Spleen (tissue), 11 donors: ENCODE data around the gene MAP3K7CL. TPM values are rescaled to one million over a fixed set of nuclear protein-coding genes. Genes with fewer than 3 reads are reported as not detected.

Source experiments
- DNase-seq: peaks from one replicate; pipeline ENCODE4 v3.0.0-alpha.2; 2020
- H3K27ac ChIP-seq, 8 donors: fragments of 200-600 bp; sonication (generic) in 7 of 8; 1 replicate in 4 of 8; 2 replicates in 4 of 8; pipeline versions ENCODE4 v1.5.0 to v1.8.0; 2016 to 2021; ENCODE audit warnings: inconsistent platforms in 4 of 8, mild to moderate bottlenecking in 4 of 8, moderate library complexity in 1 of 8
- H3K27me3 ChIP-seq, 7 donors: fragments of 200-600 bp; sonication (generic) in 6 of 7; replicated peaks in 1 of 7; 1 replicate in 4 of 7; 2 replicates in 3 of 7; pipeline versions ENCODE4 v1.5.0 to v1.8.0; 2016 to 2021; ENCODE audit warnings: inconsistent platforms in 3 of 7, mild to moderate bottlenecking in 1 of 7
- H3K36me3 ChIP-seq, 6 donors: fragments of 200-600 bp; sonication (generic) in 5 of 6; 1 replicate in 4 of 6; 2 replicates in 2 of 6; pipeline versions ENCODE4 v1.5.0 to v1.8.0; 2016 to 2021; ENCODE audit warnings: inconsistent platforms in 2 of 6
- H3K4me1 ChIP-seq, 6 donors: fragments of 200-600 bp; sonication (generic) in 5 of 6; 1 replicate in 3 of 6; 2 replicates in 3 of 6; pipeline versions ENCODE4 v1.5.0 to v1.8.0; 2016 to 2021; ENCODE audit warnings: inconsistent platforms in 3 of 6
- H3K4me3 ChIP-seq, 8 donors: fragments of 200-600 bp; sonication (generic) in 7 of 8; 1 replicate in 4 of 8; 2 replicates in 4 of 8; pipeline versions ENCODE4 v1.5.0 to v1.8.0; 2016 to 2021; ENCODE audit warnings: inconsistent platforms in 4 of 8, mild to moderate bottlenecking in 4 of 8, moderate library complexity in 2 of 8
- H3K9me3 ChIP-seq, 8 donors: fragments of 200-600 bp; sonication (generic) in 7 of 8; 1 replicate in 4 of 8; 2 replicates in 4 of 8; pipeline versions ENCODE4 v1.5.0 to v1.8.0; 2016 to 2021; ENCODE audit warnings: inconsistent platforms in 4 of 8
- POLR2A ChIP-seq, 3 donors: fragments of 450-650 bp; IDR thresholded peaks; one replicate each; pipeline ENCODE4 v1.5.1; 2017; ENCODE audit warnings: antibody characterized with exemption in 3 of 3, mild to moderate bottlenecking in 1 of 3
- POLR2AphosphoS5 ChIP-seq, 3 donors: sonication (generic); formaldehyde crosslinking; IDR thresholded peaks; one replicate each; pipeline ENCODE4 v1.5.1; 2017; ENCODE audit warnings: antibody characterized with exemption in 3 of 3
- WGBS, 5 donors: extraction: QIAGEN DNeasy Blood & Tissue Kit in 3 of 5; methylation state at CpG; one replicate each; pipeline versions ENCODE4 v1.1.5 to v1.1.7; 2013 to 2018; 5-methylcytosine and 5-hydroxymethylcytosine counted together
- intact Hi-C: fragments of 100-400 bp; cut with DNase I; formaldehyde crosslinking; loops from one replicate; pipeline ENCODE4 v1.15.0; 2023; ENCODE audit warnings: low total_unique reads
- polyA plus RNA-seq, 3 donors: library from polyadenylated mRNA; stranded (reverse); fragments of 200-250 nt; gene quantifications; one replicate each; pipeline ENCODE4 v1.2.1, GENCODE V29; 2013
- total RNA-seq, 7 donors: library from RNA; depleted of rRNA in 3 of 7; stranded (reverse); fragments of >200 nt in 3 of 7; fragmentation: NEBNext Ultra II Directional in 4 of 7; extraction: Animal tissue kit (Norgen Biotek cat#: 25700) in 4 of 7; gene quantifications; one replicate each; pipeline versions ENCODE4 v1.1.0 to v1.2.1, GENCODE V29; 2016 to 2021
- TF ChIP-seq, protein P1 (sequence below), 11 experiments: fragments of 200-600 bp in 7 of 11; fragments of 450-650 bp in 4 of 11; sonication (generic) in 4 of 11; IDR thresholded peaks in 8 of 11; conservative IDR thresholded peaks in 3 of 11; 1 replicate in 7 of 11; 2 replicates in 4 of 11; pipeline versions ENCODE4 v1.4.0 to v1.8.0; 2016 to 2021; ENCODE audit warnings: antibody characterized with exemption in 11 of 11, inconsistent platforms in 4 of 11, mild to moderate bottlenecking in 1 of 11
- donor health status: healthy with polysubstance abuse.
- donor health status: DM: no; HTN: no; CAD: no; lungs with moderate emphysema.
- donor health status: DM: no; HTN: no; CAD: no.
- donor health status: Bipolar disorder and iron deficiency.
- donor health status: healthy.
- donor health status: DM: no; HTN: no; CAD: no.
- donor health status: DM: yes; HTN: yes; CAD: no.

MAP3K7CL gene
- total and polyA plus RNA-seq, 10 donors: 6.9 to 24.3 (median 12.4) TPM

DNA sequence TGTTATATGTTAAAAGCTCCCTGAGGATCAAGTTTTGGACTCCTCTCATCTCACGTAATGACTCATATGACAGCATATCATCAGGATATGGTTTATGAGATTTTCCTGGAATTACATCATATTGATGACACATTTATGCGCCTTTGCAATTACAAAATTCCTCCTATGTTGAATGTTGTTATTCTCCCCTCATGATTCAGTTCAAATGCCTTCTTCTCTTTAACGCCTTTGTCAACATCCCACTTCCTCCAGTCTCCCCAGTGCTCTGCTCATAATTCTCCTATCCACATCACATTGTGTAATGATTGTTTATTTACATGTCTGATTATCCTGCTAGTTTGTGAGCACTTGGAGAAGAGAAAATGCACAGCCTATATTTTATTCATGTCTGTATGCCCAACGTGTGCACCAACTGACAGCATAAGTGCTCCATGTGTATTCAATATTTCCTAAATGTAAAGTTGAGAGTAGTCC, 87.4 kb downstream of the MAP3K7CL start:
- Histone ChIP-seq H3K4me1 (peaks cover 0 to 10% (median 0%) of the 10 kb centered on the region in 6 donors), H3K4me3 (no peak overlapping the region), H3K27ac (peak overlapping the region in 2 of 8 donors; percentile 26 to 59), H3K27me3 (no peaks in the 10 kb centered on the region), H3K36me3 (no peaks in the 10 kb centered on the region), H3K9me3 (no peaks in the 10 kb centered on the region)
- intact Hi-C loops: no loop called here
- TF ChIP-seq POLR2AphosphoS5 (IDR thresholded peaks at IDR 0.05) (no peak), POLR2A (IDR thresholded peaks at IDR 0.05) (no peak)
- TF ChIP-seq, protein P1, sequence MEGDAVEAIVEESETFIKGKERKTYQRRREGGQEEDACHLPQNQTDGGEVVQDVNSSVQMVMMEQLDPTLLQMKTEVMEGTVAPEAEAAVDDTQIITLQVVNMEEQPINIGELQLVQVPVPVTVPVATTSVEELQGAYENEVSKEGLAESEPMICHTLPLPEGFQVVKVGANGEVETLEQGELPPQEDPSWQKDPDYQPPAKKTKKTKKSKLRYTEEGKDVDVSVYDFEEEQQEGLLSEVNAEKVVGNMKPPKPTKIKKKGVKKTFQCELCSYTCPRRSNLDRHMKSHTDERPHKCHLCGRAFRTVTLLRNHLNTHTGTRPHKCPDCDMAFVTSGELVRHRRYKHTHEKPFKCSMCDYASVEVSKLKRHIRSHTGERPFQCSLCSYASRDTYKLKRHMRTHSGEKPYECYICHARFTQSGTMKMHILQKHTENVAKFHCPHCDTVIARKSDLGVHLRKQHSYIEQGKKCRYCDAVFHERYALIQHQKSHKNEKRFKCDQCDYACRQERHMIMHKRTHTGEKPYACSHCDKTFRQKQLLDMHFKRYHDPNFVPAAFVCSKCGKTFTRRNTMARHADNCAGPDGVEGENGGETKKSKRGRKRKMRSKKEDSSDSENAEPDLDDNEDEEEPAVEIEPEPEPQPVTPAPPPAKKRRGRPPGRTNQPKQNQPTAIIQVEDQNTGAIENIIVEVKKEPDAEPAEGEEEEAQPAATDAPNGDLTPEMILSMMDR (IDR thresholded peaks at IDR 0.05 in 8 of 11, conservative IDR thresholded peaks at IDR 0.05 in 3 of 11): no peak
- DNase-seq: no peak
- WGBS, 5 donors: 55 to 79% (median 63%) methylated on average over 4 of the region's 4 CpGs

DNA sequence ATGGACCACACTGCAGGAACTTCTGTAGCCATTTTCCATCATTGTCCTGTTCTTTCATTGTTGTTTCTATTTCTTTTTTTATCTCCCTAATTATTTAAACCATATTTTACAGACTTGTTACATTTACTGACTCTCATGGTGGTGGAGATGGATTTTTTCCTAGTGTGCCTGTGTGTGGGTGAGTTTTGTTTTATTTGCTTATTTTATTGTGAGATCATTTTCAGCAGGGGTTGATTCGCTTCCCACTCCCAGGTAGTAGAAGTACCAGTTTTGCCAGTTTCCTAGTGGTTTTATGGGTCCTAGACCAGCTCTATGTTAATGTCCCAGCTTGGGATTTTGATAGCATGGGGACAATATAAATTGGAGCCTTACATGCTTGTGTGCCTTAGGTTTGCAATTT, 88.3 kb downstream of the MAP3K7CL start:
- peaks cover 0 to 10% (median 0%) of the 10 kb centered on the region in 6 donors for H3K4me1 ChIP-seq
- no peak for TF ChIP-seq POLR2A (IDR thresholded peaks at IDR 0.05)
- TF ChIP-seq, protein P1 (IDR thresholded peaks at IDR 0.05 in 8 of 11, conservative IDR thresholded peaks at IDR 0.05 in 3 of 11): no peak
- no peak for TF ChIP-seq POLR2AphosphoS5 (IDR thresholded peaks at IDR 0.05)
- H3K36me3 ChIP-seq: no peaks in the 10 kb centered on the region
- peak overlapping the region in 3 of 8 donors; percentile 26 to 59 (median 35) for H3K27ac ChIP-seq
- 95 to 100% (median 98%) methylated on average over 1 of the region's 1 CpG for WGBS, 5 donors
- no peak overlapping the region for H3K4me3 ChIP-seq
- H3K27me3 ChIP-seq: no peaks in the 10 kb centered on the region
- DNase-seq: no peak
- intact Hi-C loops: no loop called here
- H3K9me3 ChIP-seq: no peaks in the 10 kb centered on the region

DNA sequence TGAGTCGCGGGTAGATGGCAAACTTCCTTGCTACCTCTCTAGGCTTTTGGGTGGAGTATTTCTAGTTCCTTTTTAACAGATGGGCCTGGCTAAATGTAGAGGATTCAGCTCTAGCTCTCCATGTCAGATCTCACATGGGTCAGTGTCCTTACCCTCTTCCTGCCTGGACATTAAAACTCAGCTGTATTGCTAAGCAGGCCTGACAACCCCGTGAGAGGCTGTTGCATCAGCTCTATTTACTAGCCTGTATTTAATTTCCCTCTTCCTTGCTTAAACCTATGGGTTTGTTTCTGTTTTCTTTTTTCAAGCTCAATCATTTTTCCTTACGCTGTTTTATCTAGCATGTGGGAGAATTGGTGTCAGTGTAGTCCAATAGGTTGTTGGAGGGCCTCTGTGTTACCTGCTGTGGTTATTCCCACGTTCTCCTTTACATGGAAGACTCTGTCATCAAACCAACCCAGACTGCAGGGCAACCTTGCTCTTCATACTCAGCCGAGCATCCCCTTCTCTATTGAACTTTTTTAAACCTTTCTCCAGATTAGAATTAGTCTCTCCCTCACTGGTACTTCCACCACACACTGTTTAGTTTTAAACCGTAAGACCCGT, 88.8 kb downstream of the MAP3K7CL start:
- Histone ChIP-seq H3K4me1 (peaks cover 0 to 10% (median 0%) of the 10 kb centered on the region in 6 donors), H3K27me3 (no peaks in the 10 kb centered on the region), H3K27ac (peak overlapping the region in 3 of 8 donors; percentile 26 to 59 (median 35)), H3K4me3 (no peak overlapping the region), H3K9me3 (no peaks in the 10 kb centered on the region), H3K36me3 (no peaks in the 10 kb centered on the region)
- intact Hi-C loops: no loop called here
- WGBS, 5 donors: 80 to 87% (median 86%) methylated on average over 8 of the region's 8 CpGs
- no peak for DNase-seq
- TF ChIP-seq POLR2AphosphoS5 (IDR thresholded peaks at IDR 0.05): peak in 1 of 3 donors; percentile 10
- TF ChIP-seq POLR2A (IDR thresholded peaks at IDR 0.05): no peak

DNA sequence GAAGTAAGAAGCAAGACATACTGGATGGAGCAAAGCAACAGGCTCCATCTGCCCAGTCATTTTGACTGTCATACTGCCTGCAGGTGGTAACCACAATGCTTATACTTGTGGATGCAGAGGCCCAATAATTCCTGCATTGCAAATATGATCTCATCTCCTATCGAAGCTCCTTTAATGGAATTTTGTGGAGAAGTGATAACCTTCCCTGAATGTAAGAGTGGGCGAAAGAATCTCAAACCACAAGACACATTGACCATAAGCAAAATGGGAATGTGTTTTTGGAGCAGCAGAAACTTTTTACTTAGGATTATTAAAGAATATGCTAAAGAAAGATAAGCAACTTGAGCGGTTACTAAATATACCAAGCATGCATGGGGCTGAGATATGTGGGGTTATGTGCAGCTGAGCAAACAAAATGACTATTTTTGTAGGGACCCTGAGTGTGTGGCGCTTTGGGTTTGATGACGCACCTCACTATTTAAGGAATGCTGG, 90.9 kb downstream of the MAP3K7CL start:
- WGBS, 5 donors: 92 to 99% (median 94%) methylated on average over 5 of the region's 5 CpGs
- Histone ChIP-seq H3K27me3 (no peaks in the 10 kb centered on the region), H3K4me3 (no peak overlapping the region), H3K27ac (no peak overlapping the region), H3K36me3 (no peaks in the 10 kb centered on the region), H3K9me3 (peaks cover 0 to 8% (median 0%) of the 10 kb centered on the region in 8 donors), H3K4me1 (peaks cover 0 to 10% (median 0%) of the 10 kb centered on the region in 6 donors)
- intact Hi-C loops: no loop called here
- TF ChIP-seq, protein P1 (IDR thresholded peaks at IDR 0.05 in 8 of 11, conservative IDR thresholded peaks at IDR 0.05 in 3 of 11): no peak
- TF ChIP-seq POLR2AphosphoS5 (IDR thresholded peaks at IDR 0.05): no peak
- TF ChIP-seq POLR2A (IDR thresholded peaks at IDR 0.05): no peak
- DNase-seq: no peak
